OCI-LY3 (cell line): ENCODE data around the gene RPP14.

Experiments used
- H2AFZ ChIP-seq: fragments of 200-600, 300-600 bp; shearing (Covaris generic); 2 replicates; pipeline ENCODE4 v1.6.0; 2014; ENCODE audit warnings: antibody characterized with exemption, low read depth, low read length
- H3K27ac ChIP-seq: fragments of 200-600, 300-600 bp; sonication (generic); 2 replicates; pipeline ENCODE4 v1.5.1; 2014; ENCODE audit warnings: mild to moderate bottlenecking, low read length, moderate library complexity, mixed read lengths
- H3K27me3 ChIP-seq: fragments of 200-600, 300-600 bp; sonication (generic); 2 replicates; pipeline ENCODE4 v1.6.1; 2014; ENCODE audit warnings: low read depth, low read length, mixed read lengths
- H3K36me3 ChIP-seq: fragments of 200-600, 300-600 bp; sonication (generic); replicated peaks from 2 replicates; pipeline ENCODE3; 2014; ENCODE audit warnings: low read depth, low read length, mixed read lengths
- H3K4me1 ChIP-seq: fragments of 300-600, 200-600 bp; sonication (generic); 2 replicates; pipeline ENCODE4 v1.6.1; 2014; ENCODE audit warnings: low read length, mixed read lengths
- H3K4me2 ChIP-seq: fragments of 200-600, 300-600 bp; sonication (generic); 2 replicates; pipeline ENCODE4 v1.6.1; 2014; ENCODE audit warnings: low read length, mixed read lengths
- H3K4me3 ChIP-seq: fragments of 300-600, 200-600 bp; sonication (generic); 2 replicates; pipeline ENCODE4 v1.5.1; 2014; ENCODE audit warnings: antibody characterized with exemption, mild to moderate bottlenecking, low read length, moderate library complexity
- H3K79me2 ChIP-seq: fragments of 300-600, 200-600 bp; shearing (Covaris generic); 2 replicates; pipeline ENCODE4 v1.6.1; 2014; ENCODE audit warnings: mild to moderate bottlenecking, low read length, mixed read lengths
- H3K9ac ChIP-seq: fragments of 300-600, 200-600 bp; shearing (Covaris generic); 2 replicates; pipeline ENCODE4 v1.6.0; 2014; ENCODE audit warnings: mild to moderate bottlenecking, low read length, moderate library complexity
- H3K9me3 ChIP-seq: fragments of 200-600, 300-600 bp; shearing (Covaris generic); 2 replicates; pipeline ENCODE4 v1.6.1; 2014; ENCODE audit warnings: low read length, mixed read lengths; ENCODE audit not compliant: insufficient read depth
- H4K20me1 ChIP-seq: fragments of 200-600, 300-600 bp; sonication (generic); 2 replicates; pipeline ENCODE4 v1.6.1; 2016; ENCODE audit warnings: low read length, mixed read lengths; ENCODE audit not compliant: insufficient read depth
- CTCF ChIP-seq: fragments of 200-600, 300-600 bp; sonication (generic); IDR thresholded peaks from 2 replicates; pipeline ENCODE4 v1.5.1; 2014; ENCODE audit warnings: antibody characterized with exemption, low read length, low read depth
- EZH2phosphoT487 ChIP-seq: fragments of 200-600 bp; shearing (Covaris generic); IDR thresholded peaks from 2 replicates; pipeline ENCODE4 v1.6.1; 2018; ENCODE audit warnings: antibody characterized with exemption, mixed run types, low read depth

Gene RPP14

GRCh38 chr3:58324391-58325390, 18.6 kb downstream of the RPP14 start:
- TF ChIP-seq CTCF (no peak), EZH2phosphoT487 (no peak)
- Histone ChIP-seq H3K27ac (no peak overlapping the region), H3K4me3 (no peak overlapping the region), H3K4me1 (no peaks in the 10 kb centered on the region), H2AFZ (no peak overlapping the region), H3K27me3 (no peaks in the 10 kb centered on the region), H3K36me3 (peaks cover 10% of the 10 kb centered on the region), H3K4me2 (no peak overlapping the region), H3K9ac (no peak overlapping the region), H4K20me1 (no peaks in the 10 kb centered on the region), H3K9me3 (no peaks in the 10 kb centered on the region), H3K79me2 (no peaks in the 10 kb centered on the region)

- H3K9ac ChIP-seq, result no peak overlapping the region
- H2AFZ ChIP-seq, result no peak overlapping the region
- no peaks in the 10 kb centered on the region for H3K4me1 ChIP-seq
- no peak overlapping the region for H3K4me2 ChIP-seq
- H3K36me3 ChIP-seq, result peaks cover 7% of the 10 kb centered on the region
- H3K4me3 ChIP-seq, result no peak overlapping the region
- no peaks in the 10 kb centered on the region for H4K20me1 ChIP-seq
- H3K9me3 ChIP-seq, result no peaks in the 10 kb centered on the region
- H3K79me2 ChIP-seq, result no peaks in the 10 kb centered on the region
- TF ChIP-seq CTCF, result no peak
- TF ChIP-seq EZH2phosphoT487, result no peak
- H3K27me3 ChIP-seq, result no peaks in the 10 kb centered on the region
- H3K27ac ChIP-seq, result no peak overlapping the region
Observed at GRCh38 chr3:58325525-58325992, 19.5 kb downstream of the RPP14 start.

- no peaks in the 10 kb centered on the region for H3K4me1 ChIP-seq
- no peaks in the 10 kb centered on the region for H3K9me3 ChIP-seq
- peaks cover 4% of the 10 kb centered on the region for H3K36me3 ChIP-seq
- H3K27ac ChIP-seq, result no peak overlapping the region
- no peak overlapping the region for H3K4me3 ChIP-seq
- no peak for TF ChIP-seq EZH2phosphoT487
- no peak for TF ChIP-seq CTCF
- no peaks in the 10 kb centered on the region for H3K79me2 ChIP-seq
- H4K20me1 ChIP-seq, result no peaks in the 10 kb centered on the region
- H3K27me3 ChIP-seq, result no peaks in the 10 kb centered on the region
- H2AFZ ChIP-seq, result no peak overlapping the region
- H3K9ac ChIP-seq, result no peak overlapping the region
- H3K4me2 ChIP-seq, result no peak overlapping the region
Observed at GRCh38 chr3:58326267-58326900, 20.3 kb downstream of the RPP14 start.
